Osteoblast (primary cell): Measurements from ENCODE around the gene RUNDC1. TPM values are rescaled to one million over a fixed set of nuclear protein-coding genes. Genes with fewer than 3 reads are reported as not detected.

Source experiments
- DNase-seq: peaks from one replicate; pipeline ENCODE4 v3.0.0; 2011; ENCODE audit warnings: low spot score, mixed read lengths; ENCODE audit not compliant: insufficient read length; ENCODE audit errors: missing footprints
- H2AFZ ChIP-seq: 2 replicates; pipeline ENCODE4 v1.6.0; 2011; ENCODE audit warnings: mild to moderate bottlenecking, low read length
- H3K27ac ChIP-seq: 2 replicates; pipeline ENCODE4 v1.5.1; 2011; ENCODE audit warnings: mild to moderate bottlenecking, low read depth, low read length, moderate library complexity
- H3K27me3 ChIP-seq: 2 replicates; pipeline ENCODE4 v1.6.0; 2012; ENCODE audit warnings: mild to moderate bottlenecking, control low read depth, inconsistent platforms, low read length, moderate library complexity; ENCODE audit not compliant: insufficient read depth
- H3K36me3 ChIP-seq: 2 replicates; pipeline ENCODE4 v1.5.1; 2011; ENCODE audit warnings: mild to moderate bottlenecking, low read length, control low read depth, moderate library complexity; ENCODE audit not compliant: insufficient read depth
- H3K4me1 ChIP-seq: 2 replicates; pipeline ENCODE4 v1.5.1; 2011; ENCODE audit warnings: mild to moderate bottlenecking, low read length, control low read depth, moderate library complexity; ENCODE audit not compliant: insufficient read depth
- H3K4me2 ChIP-seq: 2 replicates; pipeline ENCODE4 v1.6.0; 2011; ENCODE audit warnings: mild to moderate bottlenecking, low read length; ENCODE audit not compliant: insufficient read depth
- H3K4me3 ChIP-seq: fragments of 200-600 bp; sonication (generic); 3 replicates; pipeline ENCODE4 v1.5.1; 2012; ENCODE audit warnings: mild to moderate bottlenecking, low read length, inconsistent platforms; ENCODE audit not compliant: insufficient read depth
- H3K79me2 ChIP-seq: 2 replicates; pipeline ENCODE4 v1.6.0; 2012; ENCODE audit warnings: mild to moderate bottlenecking, low read length, control low read depth, inconsistent platforms; ENCODE audit not compliant: insufficient read depth
- H3K9me3 ChIP-seq: 2 replicates; pipeline ENCODE4 v1.5.1; 2011; ENCODE audit warnings: low read depth, low read length, control low read depth
- H4K20me1 ChIP-seq: 2 replicates; pipeline ENCODE4 v1.6.0; 2012; ENCODE audit warnings: mild to moderate bottlenecking, low read length, control low read depth; ENCODE audit not compliant: insufficient read depth
- CTCF ChIP-seq: IDR thresholded peaks from 2 replicates; pipeline ENCODE4 v1.5.1; 2011; ENCODE audit warnings: mild to moderate bottlenecking, low read depth, low read length, moderate library complexity; ENCODE audit errors: extremely low read depth
- total RNA-seq: library from RNA; depleted of rRNA; stranded (reverse); fragments of >200 nt; gene quantifications from 2 replicates; pipeline ENCODE4 v1.2.3, GENCODE V29; 2012

The RUNDC1 gene
- total RNA-seq, 1 donor, result 10.1 TPM

DNA sequence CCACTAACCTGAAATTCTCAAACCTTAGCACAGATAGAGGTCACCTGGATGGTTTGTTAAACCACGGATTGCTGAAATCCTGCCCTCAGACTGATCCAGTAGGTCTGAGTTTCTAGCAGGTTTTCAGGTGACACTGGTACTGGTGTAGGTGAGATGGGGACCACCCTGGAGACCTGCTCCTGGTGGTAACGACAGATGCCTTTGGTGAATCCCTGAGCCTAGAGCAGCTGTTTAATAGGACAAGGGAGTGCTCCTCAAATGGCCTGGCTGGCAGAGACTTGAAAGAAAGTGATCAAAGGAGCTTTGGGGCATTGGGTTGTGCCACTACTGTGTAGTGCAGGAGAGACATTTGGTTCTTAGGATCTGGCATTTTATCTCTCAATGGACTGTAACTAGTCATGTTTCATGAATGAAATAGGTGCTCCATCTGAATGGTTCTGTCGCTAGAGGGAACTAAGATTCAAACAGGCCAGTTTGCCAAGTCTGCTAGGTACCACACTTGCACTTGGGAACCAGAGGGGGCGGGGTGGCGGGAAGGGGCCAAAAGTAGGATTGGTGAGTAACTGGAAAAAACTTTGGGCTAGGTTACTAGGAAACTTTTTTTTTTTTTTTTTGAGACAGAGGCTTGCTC lies 23.3 kb downstream of the RUNDC1 start:
- no peak overlapping the region for H3K4me3 ChIP-seq
- no peaks in the 10 kb centered on the region for H3K27me3 ChIP-seq
- no peak overlapping the region for H3K4me2 ChIP-seq
- peaks cover 27% of the 10 kb centered on the region for H4K20me1 ChIP-seq
- H2AFZ ChIP-seq, result no peak overlapping the region
- peaks cover 35% of the 10 kb centered on the region for H3K4me1 ChIP-seq
- DNase-seq, result no peak
- H3K27ac ChIP-seq, result peak overlapping the region; percentile 56
- H3K36me3 ChIP-seq, result peaks cover 39% of the 10 kb centered on the region
- H3K9me3 ChIP-seq, result no peaks in the 10 kb centered on the region
- H3K79me2 ChIP-seq, result peaks cover 27% of the 10 kb centered on the region
- TF ChIP-seq CTCF, result no peak

DNA sequence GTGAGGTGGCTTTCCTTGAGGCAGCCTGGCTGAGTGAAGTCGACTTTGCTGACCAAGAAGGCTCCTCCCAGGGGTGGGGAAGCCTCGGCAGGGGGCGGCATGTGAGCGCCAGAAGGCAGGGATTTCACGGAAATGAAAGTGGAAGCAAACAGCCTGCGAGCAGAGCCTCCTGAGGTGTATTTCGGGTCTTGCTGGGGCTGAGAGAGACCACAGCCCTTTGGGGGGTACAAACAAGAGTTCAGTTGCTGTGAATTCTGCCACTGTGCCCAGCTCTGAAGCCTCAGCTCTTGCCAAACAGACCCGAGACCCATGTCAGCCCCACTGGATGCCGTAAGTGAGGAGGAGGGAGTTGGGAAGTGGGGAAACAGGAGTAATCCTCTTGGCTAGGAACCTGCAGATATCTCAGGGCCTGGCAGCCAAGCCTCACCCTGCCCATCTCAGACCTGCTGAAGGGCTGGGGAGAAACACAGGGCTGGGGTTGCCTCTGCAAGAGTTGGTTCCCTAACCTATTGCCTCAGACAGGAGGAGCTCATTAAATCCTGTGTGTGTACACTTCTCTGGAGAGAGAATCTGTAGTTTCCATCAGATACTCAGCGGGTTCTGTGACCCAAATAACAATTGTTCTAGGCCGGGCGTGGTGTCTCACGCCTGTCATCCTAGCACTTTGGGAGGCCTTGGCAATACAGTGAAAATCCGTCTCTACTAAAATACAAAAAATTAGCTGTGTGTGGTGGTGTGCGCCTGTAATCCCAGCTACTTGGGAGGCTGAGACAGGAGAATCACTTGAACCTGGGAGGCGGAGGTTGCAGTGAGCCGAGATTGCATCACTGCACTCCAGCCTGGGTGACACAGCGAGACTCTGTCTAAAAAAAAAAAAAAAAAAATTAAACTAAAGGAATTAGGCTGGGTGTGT lies 26.5 kb downstream of the RUNDC1 start, which contains the start of gene IFI35:
IFI35 (plus strand) TSS at position 146 of the 913 bp plus-strand sequence; CDS start at position 310, 164 bp downstream.
- Histone ChIP-seq H3K27ac (peak within 1 kb of the TSS; percentile 95), H2AFZ (peak within 1 kb of the TSS; percentile 93)
- TF ChIP-seq CTCF, result peak; percentile 23

GRCh38 chr17:43010667-43011308 lies 30.4 kb downstream of the RUNDC1 start:
- Histone ChIP-seq H3K4me2 (no peak overlapping the region), H3K4me1 (peaks cover 1% of the 10 kb centered on the region), H3K4me3 (no peak overlapping the region), H2AFZ (no peak overlapping the region), H4K20me1 (no peaks in the 10 kb centered on the region), H3K79me2 (peaks cover 10% of the 10 kb centered on the region), H3K36me3 (peaks cover 19% of the 10 kb centered on the region), H3K9me3 (no peaks in the 10 kb centered on the region), H3K27ac (no peak overlapping the region), H3K27me3 (no peaks in the 10 kb centered on the region)
- DNase-seq, result peak; percentile 32
- TF ChIP-seq CTCF, result no peak

More for the DNA sequence above, 26.5 kb downstream of the RUNDC1 start, which contains the start of gene IFI35:
- H3K27me3 ChIP-seq, result no peaks in the 10 kb centered on the region
- H4K20me1 ChIP-seq, result peaks cover 8% of the 10 kb centered on the region
- peaks cover 3% of the 10 kb centered on the region for H3K79me2 ChIP-seq
- peak within 1 kb of the TSS; percentile 89 for H3K4me2 ChIP-seq
- H3K36me3 ChIP-seq, result peaks cover 16% of the 10 kb centered on the region
- H3K4me1 ChIP-seq, result peaks cover 13% of the 10 kb centered on the region
- H3K4me3 ChIP-seq, result peak within 1 kb of the TSS; percentile 95
- peak; percentile 88 for DNase-seq
- H3K9me3 ChIP-seq, result no peaks in the 10 kb centered on the region
